Stomach (tissue), 4 donors: ENCODE data around the gene WDR26.
"Not testable (repeated sequence)": the region's sequence is repeated elsewhere in the genome, so short reads cannot be mapped to it uniquely, and the experiment has no call there.

ENCODE experiments used
- CTCF ChIP-seq, 7 experiments: fragments of 450-650 bp in 4 of 7; fragments of 200-600 bp in 3 of 7; sonication (generic) in 3 of 7; IDR thresholded peaks; one replicate each; pipeline ENCODE4 v1.5.1; 2016 to 2019; ENCODE audit warnings: antibody characterized with exemption in 7 of 7, control low read depth in 2 of 7, mild to moderate bottlenecking in 1 of 7
- EP300 ChIP-seq: sonication (generic); formaldehyde crosslinking; IDR thresholded peaks from one replicate; pipeline ENCODE4 v1.6.1; 2017; ENCODE audit warnings: antibody characterized with exemption

GRCh38 chr1:224480888-224481459, 46.4 kb upstream of the WDR26 start:
- TF ChIP-seq CTCF (IDR thresholded peaks at IDR 0.05); EP300: not testable (repeated sequence)
